HL-60/S4 treated with phorbol 12-myristate 13-acetate at 8.2 ng/mL for 4 days and 3 days (cell line): ENCODE data around the gene ZNF571.

ENCODE experiments used
- in situ Hi-C: fragments of 300-500 bp; cut with MboI; formaldehyde crosslinking; loops from 2 replicates; pipeline ENCODE4 v1.15.0; 2022; ENCODE audit warnings: low sequenced_read_pairs

Gene ZNF571

DNA sequence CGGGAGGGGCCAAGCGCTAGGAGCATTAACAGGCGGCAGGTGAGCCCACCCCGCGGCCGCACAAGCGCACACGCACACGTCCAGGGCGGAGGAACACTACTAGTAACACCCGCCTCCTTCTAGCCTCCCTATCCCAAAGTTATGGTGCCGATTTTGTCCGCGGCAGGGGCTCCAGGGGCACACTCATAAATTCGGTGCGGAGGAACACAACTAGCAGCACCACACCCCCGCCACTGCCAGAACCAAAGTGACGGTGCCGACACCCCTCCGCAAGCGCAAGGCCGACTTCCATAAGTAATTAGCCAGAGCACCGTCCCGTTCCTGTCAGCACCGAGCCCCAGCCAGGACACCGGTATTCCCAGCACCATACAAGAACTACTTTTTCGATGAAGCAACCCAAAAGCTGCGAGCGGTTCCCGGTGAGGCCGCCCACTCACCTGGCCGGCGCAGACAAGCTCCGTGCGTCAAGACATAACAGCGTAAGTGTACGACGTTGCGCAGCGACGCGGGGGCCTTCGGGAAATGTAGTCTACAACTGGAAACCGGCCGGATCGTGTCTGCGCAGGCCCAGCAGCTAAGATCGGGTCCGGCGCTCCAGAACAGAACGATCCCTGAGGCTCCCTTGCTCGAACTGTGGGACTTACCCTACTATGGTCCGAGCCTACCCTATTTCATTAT, at the start of gene ZNF571, which contains the start of gene ZNF540:
TSS of gene ZNF571 (minus strand) at position 489 of the 678 bp plus-strand sequence. CDS start 8,116 bp downstream, outside the sequence.
TSS of gene ZNF540 (plus strand) at position 573 of the 678 bp plus-strand sequence. CDS start 3,572 bp downstream, outside the sequence.
- in situ Hi-C loops: no loop called here

DNA sequence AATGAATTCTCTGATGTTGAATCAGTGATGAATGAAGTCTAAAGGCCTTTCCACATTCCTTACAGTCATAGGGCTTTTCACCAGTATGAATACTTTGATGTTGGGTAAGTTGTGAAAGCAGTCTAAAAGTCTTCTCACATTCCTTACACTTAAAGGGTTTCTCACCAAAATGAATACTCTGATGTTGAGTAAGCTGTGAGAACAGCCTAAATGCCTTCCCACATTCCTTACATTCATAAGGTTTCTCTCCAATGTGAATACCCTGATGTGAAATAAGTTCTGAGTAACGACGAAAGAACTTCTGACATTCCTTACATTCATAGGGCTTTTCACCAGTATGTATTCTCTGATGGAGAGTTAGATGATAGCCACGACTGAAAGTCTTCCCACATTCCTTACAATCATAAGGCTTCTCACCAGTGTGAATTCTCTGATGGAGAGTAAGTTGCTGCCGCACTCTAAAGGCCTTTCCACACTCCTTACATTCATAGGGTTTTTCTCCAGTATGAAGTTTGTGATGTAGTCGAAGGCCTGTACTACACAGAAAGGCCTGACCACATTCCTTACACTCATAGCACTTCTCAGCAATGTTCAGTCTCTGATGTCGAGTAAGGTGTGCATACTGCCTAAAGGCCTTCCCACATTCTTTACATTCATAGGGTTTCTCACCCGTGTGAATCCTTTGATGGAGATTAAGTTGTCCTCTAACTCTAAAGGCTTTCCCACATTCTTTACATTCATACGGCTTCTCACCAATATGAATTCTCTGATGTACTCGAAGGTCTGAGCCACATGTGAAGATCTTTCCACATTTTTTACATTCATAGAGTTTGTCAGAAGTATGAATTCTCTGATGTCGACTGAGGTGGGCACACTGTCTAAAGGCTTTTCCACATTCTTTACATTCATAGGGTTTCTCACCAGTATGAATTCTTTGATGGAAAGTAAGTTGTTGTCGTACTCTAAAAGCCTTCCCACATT, 40.8 kb upstream of the ZNF571 start:
- in situ Hi-C loops: no loop called here

DNA sequence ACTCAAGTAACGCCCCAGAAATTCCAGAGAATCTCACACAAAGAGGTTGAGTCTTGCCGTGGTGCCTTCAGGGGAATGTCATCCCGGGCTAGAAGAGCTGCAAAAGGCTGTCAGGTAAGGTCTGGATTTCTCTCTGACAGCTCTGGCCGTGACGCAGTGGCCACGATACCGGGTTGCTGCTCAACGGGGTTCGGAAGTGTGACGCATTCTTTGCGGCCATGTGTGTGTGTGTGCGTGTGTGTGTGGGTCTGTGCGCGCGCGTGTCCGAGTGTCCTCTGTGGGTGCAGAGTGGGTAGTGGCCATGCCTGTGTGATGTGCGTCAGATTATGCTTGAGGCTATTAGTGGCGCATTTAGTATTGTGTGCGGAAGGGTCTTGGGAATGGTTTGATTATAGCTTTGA, 390 bp upstream of the ZNF571 start:
- in situ Hi-C loops: no loop called here

GRCh38 chr19:37593996-37594303, 642 bp downstream of the ZNF571 start:
- in situ Hi-C loops: no loop called here

DNA sequence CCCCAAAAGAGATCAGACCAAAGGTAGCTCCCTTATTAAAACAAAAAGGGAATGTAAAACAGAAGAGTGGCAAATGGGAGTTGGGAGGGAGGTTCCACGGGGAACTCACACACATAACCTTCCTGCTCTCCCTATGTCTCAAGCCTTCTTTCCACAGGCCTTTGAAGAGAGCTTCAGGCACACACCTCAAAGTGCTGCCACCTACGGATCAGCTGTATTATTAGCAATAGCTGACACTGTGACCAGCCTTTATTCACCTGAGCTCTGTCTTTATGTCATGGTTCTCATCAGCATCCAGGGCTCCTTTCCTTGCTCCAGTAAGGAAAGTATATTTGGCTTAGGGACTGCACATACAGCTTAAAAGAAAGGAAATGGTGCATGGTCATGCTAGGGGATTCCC, 11.3 kb downstream of the ZNF571 start:
- in situ Hi-C loops: no loop called here

GRCh38 chr19:37572203-37572602, 22.4 kb downstream of the ZNF571 start:
- in situ Hi-C loops: no loop called here

GRCh38 chr19:37565370-37565669, 29.3 kb downstream of the ZNF571 start:
- in situ Hi-C loops: no loop called here

DNA sequence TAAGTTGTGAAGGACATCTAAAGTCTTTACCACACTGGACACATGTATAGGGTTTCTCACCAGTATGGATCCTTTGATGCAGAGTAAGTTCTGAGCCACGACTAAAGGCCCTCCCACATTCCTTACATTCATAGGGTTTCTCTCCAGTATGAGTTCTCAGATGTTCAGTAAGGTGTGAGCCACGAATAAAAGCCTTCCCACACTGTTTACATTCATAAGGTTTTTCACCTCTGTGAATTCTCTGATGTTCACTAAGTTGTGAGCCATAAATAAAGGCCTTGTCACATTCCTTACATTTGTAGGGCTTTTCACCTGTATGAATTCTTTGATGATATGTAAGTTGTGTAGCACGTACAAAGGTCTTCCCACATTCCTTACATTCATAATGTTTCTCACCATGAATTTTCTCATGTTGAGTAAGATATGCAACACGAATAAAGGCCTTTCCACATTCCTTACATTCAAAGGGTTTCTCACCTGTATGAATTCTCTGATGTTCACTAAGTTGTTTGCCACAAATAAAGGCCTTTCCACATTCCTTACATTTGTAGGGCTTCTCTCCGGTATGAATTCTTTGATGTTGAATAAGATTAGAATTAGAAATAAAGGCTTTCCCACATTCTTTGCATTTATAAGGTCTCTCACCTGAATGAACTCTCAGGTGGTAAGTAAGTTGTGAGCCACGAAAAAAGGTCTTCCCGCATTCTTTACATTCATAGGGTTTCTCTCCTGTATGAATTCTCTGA, 29.8 kb downstream of the ZNF571 start:
- in situ Hi-C loops: no loop called here

DNA sequence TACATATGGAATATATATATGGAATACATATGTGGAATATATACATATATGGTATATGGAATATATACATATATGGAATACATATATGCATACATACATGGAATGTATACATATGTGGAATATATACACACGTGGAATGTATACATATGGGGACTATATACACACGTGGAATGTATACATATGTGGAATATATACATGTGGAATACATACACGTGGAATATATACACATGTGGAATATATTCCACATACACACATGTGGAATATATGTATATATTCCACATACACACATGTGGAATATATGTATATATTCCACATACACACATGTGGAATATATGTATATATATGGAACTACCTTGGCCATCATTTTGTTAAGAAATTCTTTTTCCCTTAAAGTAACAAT, 31.1 kb downstream of the ZNF571 start:
- in situ Hi-C loops: no loop called here

DNA sequence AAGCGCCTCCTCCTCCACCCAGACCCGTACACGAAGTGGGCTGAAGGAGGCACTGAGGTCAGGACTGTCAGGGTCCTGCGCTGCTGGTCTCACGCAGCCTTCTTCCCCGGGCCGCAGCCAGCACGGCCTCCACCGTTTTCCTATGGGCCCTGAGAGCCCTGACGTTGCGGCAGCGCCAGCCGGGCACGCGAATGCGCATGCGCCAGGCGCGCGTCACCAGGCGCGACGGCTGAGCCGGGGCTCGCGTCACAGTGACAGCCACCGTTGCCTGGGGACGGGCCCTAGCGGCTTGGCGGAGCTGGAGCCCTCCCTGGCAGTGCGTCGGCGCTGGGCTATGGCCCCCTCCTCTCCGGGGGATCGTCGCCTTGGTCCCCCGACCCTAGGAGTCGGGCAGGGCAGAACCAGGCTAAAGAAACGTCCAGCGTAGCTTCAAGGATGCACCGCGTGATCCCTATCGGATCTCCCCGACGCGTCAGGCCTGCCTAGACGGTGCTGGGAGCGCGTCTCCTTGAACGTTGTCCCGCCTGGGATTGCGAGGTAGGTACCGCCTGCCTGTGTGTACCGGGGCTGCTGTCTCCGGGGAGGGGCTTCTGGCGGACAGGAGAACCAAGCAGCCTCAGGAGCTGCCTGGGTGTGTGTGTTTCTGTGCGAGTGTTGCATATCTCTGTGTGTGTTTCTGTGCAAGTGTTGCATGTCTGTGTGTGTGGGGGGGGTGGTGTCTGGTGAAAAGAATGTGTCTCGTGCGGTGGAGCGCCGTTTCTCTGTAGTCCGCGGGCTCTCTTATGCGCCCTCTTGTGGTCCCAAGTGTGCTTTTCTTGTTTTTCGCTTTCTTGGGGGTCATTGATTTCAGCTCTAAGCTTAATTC, 43.2 kb downstream of the ZNF571 start:
- in situ Hi-C loops: no loop called here

DNA sequence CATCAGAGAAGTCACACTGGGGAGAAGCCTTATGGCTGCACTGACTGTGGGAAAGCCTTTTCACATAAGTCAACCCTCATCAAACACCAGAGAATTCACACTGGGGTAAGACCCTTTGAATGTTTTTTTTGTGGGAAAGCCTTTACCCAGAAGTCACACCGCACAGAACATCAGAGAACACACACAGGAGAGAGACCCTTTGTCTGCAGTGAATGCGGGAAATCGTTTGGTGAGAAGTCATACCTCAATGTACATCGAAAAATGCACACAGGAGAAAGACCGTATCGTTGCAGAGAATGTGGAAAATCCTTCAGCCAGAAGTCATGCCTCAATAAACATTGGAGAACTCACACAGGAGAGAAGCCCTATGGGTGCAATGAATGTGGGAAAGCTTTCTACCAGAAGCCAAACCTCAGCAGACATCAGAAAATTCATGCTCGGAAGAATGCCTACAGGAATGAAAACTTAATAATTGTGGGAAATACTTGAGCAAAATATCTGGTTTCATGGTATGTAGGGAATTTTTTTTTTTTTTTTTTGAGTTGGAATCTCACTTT, 57.1 kb downstream of the ZNF571 start:
- in situ Hi-C loops: no loop called here

DNA sequence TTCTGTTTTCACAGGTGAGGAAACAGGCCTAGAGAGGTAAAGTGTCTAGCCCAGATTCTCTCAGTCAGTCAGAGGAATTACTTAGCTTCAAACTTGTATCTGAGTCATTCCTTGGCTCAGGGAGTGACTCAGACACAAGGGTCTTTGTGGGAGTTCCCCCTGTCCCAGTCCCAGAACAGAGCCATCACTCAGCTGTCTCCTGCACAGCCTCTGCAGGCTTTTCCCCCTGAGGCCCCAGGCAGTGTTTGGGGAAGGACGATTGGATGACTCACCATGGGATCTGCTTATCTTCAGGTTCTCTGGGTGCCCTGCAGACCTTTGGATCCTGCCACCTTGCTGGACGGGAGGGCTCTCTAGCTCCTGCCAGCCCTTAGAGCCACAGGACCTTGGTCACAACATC, 74.7 kb downstream of the ZNF571 start:
- in situ Hi-C loops: no loop called here
